Esophagus squamous epithelium (tissue), 5 donors: ENCODE results near the gene RGS17. TPM values are rescaled to one million over a fixed set of nuclear protein-coding genes. Genes with fewer than 3 reads are reported as not detected.
"Not testable (repeated sequence)": the region's sequence is repeated elsewhere in the genome, so short reads cannot be mapped to it uniquely, and the experiment has no call there.

Source experiments
- DNase-seq: peaks from one replicate; lab custom pipeline; 2025; lab: John Stamatoyannopoulos, UW
- H3K27ac ChIP-seq, 4 donors: fragments of 200-600 bp; sonication (generic); one replicate each; pipeline ENCODE4 v1.5.1; 2016 to 2019; ENCODE audit warnings: mild to moderate bottlenecking in 1 of 4
- H3K27me3 ChIP-seq, 4 donors: fragments of 200-600 bp; sonication (generic); 1 replicate in 3 of 4; 2 replicates in 1 of 4; pipeline versions ENCODE4 v1.5.1 to v1.6.0; 2017 to 2021; ENCODE audit warnings: antibody characterized with exemption in 1 of 4
- H3K36me3 ChIP-seq, 3 donors: fragments of 200-600 bp; sonication (generic); one replicate each; pipeline ENCODE4 v1.5.1; 2016 to 2019
- H3K4me1 ChIP-seq, 3 donors: fragments of 200-600 bp; sonication (generic); one replicate each; pipeline ENCODE4 v1.5.1; 2017 to 2019
- H3K4me3 ChIP-seq, 4 donors: fragments of 200-600 bp; sonication (generic); 1 replicate in 3 of 4; 2 replicates in 1 of 4; pipeline ENCODE4 v1.5.1; 2016 to 2019; ENCODE audit warnings: mild to moderate bottlenecking in 2 of 4, moderate library complexity in 1 of 4
- H3K9me3 ChIP-seq, 3 donors: fragments of 200-600 bp; sonication (generic); one replicate each; pipeline ENCODE4 v1.5.1; 2016 to 2019
- POLR2A ChIP-seq, 4 donors: fragments of 450-650 bp; IDR thresholded peaks; one replicate each; pipeline ENCODE4 v1.6.1; 2017; ENCODE audit warnings: antibody characterized with exemption in 4 of 4, mild to moderate bottlenecking in 4 of 4, moderate library complexity in 3 of 4
- WGBS, 2 donors: methylation state at CpG; one replicate each; pipeline ENCODE4 v1.1.5; 2018; 5-methylcytosine and 5-hydroxymethylcytosine counted together
- intact Hi-C: fragments of 100-400 bp; cut with DNase I; formaldehyde crosslinking; loops from one replicate; pipeline ENCODE4 v1.15.0; 2022
- total RNA-seq, 4 donors: library from RNA; depleted of rRNA; stranded (reverse); fragments of >200 nt; gene quantifications; one replicate each; pipeline ENCODE4 v1.1.0, GENCODE V29; 2016
- TF ChIP-seq, protein P1 (sequence below), 6 experiments: fragments of 450-650 bp in 4 of 6; fragments of 200-600 bp in 2 of 6; sonication (generic) in 2 of 6; IDR thresholded peaks; one replicate each; pipeline ENCODE4 v1.5.1; 2016 to 2019; ENCODE audit warnings: antibody characterized with exemption in 6 of 6, mild to moderate bottlenecking in 4 of 6, moderate library complexity in 4 of 6
- donor health status: DM: yes; HTN: yes; CAD: no.

Gene RGS17
- total RNA-seq, 4 donors from 2014 or later, result 0.19 to 1.8 (median 0.48) TPM

DNA sequence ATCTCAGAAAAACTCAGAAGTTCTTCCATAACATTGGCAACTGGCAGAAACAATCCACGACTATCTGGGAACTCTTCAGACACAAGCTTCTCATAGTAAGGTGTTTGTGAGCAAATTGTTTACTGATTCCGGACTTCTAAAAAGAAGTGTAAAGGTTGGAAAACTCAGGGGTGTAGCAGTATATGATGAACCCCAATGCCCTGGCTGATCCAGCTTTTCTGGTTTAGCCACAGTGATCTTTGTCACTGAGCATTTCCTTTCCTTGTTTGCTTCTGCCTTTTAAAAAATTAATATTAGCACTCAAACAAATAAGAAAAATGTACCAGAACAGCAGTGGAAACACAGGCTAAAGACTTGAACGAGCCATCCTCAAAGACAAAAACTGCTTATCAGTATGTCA lies 4.9 kb downstream of the RGS17 start:
- Histone ChIP-seq H3K4me1 (peaks cover 13 to 22% (median 15%) of the 10 kb centered on the region in 3 donors), H3K36me3 (no peaks in the 10 kb centered on the region), H3K9me3 (no peaks in the 10 kb centered on the region), H3K27ac (peak overlapping the region in 1 of 4 donors; percentile 34), H3K4me3 (no peak overlapping the region), H3K27me3 (peaks cover 0 to 58% (median 3%) of the 10 kb centered on the region in 4 donors)
- no peak for DNase-seq
- TF ChIP-seq, protein P1, sequence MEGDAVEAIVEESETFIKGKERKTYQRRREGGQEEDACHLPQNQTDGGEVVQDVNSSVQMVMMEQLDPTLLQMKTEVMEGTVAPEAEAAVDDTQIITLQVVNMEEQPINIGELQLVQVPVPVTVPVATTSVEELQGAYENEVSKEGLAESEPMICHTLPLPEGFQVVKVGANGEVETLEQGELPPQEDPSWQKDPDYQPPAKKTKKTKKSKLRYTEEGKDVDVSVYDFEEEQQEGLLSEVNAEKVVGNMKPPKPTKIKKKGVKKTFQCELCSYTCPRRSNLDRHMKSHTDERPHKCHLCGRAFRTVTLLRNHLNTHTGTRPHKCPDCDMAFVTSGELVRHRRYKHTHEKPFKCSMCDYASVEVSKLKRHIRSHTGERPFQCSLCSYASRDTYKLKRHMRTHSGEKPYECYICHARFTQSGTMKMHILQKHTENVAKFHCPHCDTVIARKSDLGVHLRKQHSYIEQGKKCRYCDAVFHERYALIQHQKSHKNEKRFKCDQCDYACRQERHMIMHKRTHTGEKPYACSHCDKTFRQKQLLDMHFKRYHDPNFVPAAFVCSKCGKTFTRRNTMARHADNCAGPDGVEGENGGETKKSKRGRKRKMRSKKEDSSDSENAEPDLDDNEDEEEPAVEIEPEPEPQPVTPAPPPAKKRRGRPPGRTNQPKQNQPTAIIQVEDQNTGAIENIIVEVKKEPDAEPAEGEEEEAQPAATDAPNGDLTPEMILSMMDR (IDR thresholded peaks at IDR 0.05), result no peak
- TF ChIP-seq POLR2A (IDR thresholded peaks at IDR 0.05), result no peak
- intact Hi-C loops, result no loop called here
- WGBS, 2 donors, result 54 to 58% methylated on average over 3 of the region's 3 CpGs

DNA sequence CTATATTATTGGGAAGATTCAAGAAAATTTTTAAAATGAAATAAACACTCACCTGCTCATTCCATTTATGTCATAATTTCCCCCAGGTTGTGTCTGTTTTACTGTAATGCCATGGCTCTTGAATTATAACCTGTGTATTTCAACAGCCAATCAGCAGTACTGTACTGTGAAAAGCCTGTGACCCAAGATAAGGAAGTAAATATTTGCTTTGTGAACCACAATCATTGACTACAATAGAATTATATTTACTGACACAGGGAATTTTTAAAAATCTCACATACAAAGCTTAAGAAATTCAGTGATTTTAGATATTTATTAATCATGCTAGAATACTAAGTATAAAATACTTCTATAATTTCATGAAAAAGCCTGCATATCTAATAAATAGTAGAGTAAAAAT lies 6.0 kb downstream of the RGS17 start:
- Histone ChIP-seq H3K27me3 (peaks cover 0 to 47% (median 3%) of the 10 kb centered on the region in 4 donors), H3K4me1 (peaks cover 6 to 11% (median 9%) of the 10 kb centered on the region in 3 donors), H3K36me3 (no peaks in the 10 kb centered on the region), H3K9me3 (no peaks in the 10 kb centered on the region), H3K27ac (no peak overlapping the region), H3K4me3 (no peak overlapping the region)
- intact Hi-C loops, result no loop called here
- TF ChIP-seq, protein P1 (IDR thresholded peaks at IDR 0.05), result no peak
- TF ChIP-seq POLR2A (IDR thresholded peaks at IDR 0.05), result no peak
- no peak for DNase-seq

DNA sequence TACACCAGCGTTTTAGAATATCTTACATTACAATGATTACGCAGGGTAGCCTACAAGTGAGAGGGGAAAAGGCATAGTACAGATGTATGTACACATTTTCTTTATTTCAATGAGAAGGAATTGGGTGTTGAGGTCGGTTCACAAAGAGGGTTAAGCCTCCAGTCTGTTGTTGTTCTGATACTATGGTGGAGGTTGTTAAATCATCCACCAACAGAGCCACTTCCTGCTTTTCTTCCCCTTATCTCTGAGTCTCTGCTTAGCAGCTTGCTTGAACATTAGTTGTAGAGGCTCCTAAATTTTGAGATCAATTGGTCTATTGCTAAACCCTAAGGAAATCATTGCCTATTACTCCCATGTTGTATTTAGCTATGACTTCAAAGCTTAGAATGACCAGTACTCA lies 7.3 kb downstream of the RGS17 start:
- H3K9me3 ChIP-seq, result no peaks in the 10 kb centered on the region
- intact Hi-C loops, result no loop called here
- WGBS, 2 donors, result 65 to 66% methylated on average over 3 of the region's 3 CpGs

DNA sequence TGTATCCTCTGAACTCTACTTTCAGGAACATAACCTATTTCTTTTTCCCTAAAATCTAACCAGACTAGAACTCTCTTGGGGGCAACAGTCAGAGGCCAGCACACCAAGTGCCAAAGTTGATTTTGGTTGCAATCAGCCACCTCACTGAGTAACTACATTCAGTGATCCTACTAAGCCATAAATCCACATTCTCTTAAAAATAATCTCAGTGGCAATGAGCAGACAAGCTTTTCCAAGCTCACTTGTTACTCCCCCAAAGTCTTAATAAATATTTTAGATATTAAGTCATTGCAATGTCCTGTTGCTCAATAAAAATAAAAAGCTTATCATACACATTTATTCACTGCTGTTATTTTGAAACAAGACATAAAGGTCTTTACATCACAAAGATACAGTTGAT lies 9.8 kb downstream of the RGS17 start:
- no peak overlapping the region for H3K4me3 ChIP-seq
- intact Hi-C loops, result no loop called here
- no peak overlapping the region for H3K27ac ChIP-seq
- no peaks in the 10 kb centered on the region for H3K9me3 ChIP-seq
- no peaks in the 10 kb centered on the region for H3K36me3 ChIP-seq
- TF ChIP-seq, protein P1 (IDR thresholded peaks at IDR 0.05), result no peak
- DNase-seq, result no peak
- peaks cover 0 to 12% (median 0%) of the 10 kb centered on the region in 4 donors for H3K27me3 ChIP-seq
- peaks cover 0 to 18% (median 0%) of the 10 kb centered on the region in 3 donors for H3K4me1 ChIP-seq

More for the DNA sequence above, 7.3 kb downstream of the RGS17 start:
- Histone ChIP-seq H3K36me3 (no peaks in the 10 kb centered on the region), H3K27ac (no peak overlapping the region), H3K4me1 (peaks cover 0 to 10% (median 0%) of the 10 kb centered on the region in 3 donors), H3K27me3 (peaks cover 0 to 35% (median 0%) of the 10 kb centered on the region in 4 donors), H3K4me3 (no peak overlapping the region)
- DNase-seq, result no peak
- TF ChIP-seq POLR2A (IDR thresholded peaks at IDR 0.05), result no peak
- TF ChIP-seq, protein P1 (IDR thresholded peaks at IDR 0.05), result no peak

DNA sequence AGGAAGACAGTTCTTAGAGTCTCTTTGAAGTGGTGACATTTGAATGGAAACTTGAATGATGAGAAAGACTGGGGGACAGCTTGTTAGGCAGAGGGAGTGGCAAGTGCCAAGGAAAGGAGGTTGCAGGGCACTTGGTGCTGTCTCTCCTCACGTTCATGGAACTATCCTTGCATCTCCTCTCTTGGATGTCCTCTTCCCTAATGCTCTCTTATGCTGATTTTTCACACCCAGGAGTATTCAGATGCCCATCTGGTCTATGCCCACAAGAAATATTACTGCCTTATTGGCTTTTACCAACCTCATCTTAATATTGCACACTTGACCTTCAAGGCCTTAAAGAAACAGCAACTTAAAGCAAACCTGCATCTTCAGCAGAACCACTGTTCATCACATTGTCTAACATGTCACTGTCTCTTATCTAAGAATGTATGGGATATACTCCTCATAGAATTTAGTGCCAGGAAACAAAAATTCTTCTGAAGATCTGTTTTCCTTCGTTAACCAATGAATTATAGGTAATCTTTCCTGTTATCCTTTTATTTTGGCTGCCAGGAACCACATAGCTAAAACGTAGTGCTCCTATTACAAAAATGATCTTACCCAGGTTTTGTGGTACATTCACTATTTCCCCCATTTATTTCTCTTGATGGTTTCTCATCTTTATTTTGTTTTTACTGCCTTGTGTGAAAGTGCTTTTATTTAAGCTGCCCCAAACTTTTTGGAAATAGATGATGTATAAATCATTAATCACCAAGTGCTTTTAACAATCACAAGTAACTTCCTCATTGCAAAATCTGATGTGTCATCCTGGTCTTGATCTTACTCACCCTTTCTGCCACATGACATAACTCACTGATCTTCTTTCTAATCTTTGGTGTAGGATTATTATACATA lies 12.8 kb downstream of the RGS17 start:
- 27 to 46% methylated on average over 3 of the region's 3 CpGs for WGBS, 2 donors
- Histone ChIP-seq H3K4me1 (peaks cover 0 to 14% (median 0%) of the 10 kb centered on the region in 3 donors), H3K4me3 (no peak overlapping the region), H3K36me3 (no peaks in the 10 kb centered on the region), H3K27ac (peak overlapping the region in 2 of 4 donors; percentile 60 to 74), H3K27me3 (no peaks in the 10 kb centered on the region), H3K9me3 (no peaks in the 10 kb centered on the region)
- intact Hi-C loops, result no loop called here
- TF ChIP-seq, protein P1 (IDR thresholded peaks at IDR 0.05), result no peak
- TF ChIP-seq POLR2A (IDR thresholded peaks at IDR 0.05), result no peak
- no peak for DNase-seq

DNA sequence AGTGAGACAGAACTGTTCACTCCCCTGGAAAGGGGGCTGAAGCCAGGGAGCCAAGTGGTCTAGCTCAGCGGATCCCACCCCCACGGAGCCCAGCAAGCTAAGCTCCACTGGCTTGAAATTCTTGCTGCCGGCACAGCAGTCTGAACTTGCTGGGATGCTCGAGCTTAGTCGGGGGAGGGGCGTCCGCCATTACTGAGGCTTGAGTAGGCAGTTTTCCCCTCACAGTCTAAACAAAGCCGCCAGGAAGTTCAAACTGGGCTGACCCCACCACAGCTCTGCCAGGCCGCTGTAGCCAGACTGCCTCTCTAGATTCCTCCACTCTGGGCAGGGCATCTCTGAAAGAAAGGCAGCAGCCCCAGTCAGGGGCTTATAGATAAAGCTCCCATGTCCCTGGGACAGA lies 20.0 kb downstream of the RGS17 start:
- H3K4me3 ChIP-seq, H3K27ac ChIP-seq, intact Hi-C loops, DNase-seq, H3K9me3 ChIP-seq, H3K4me1 ChIP-seq, H3K36me3 ChIP-seq, H3K27me3 ChIP-seq: not testable (repeated sequence)
- WGBS, 2 donors, result 80% methylated on average over 6 of the region's 9 CpGs; no CpG with 5 or more reads in 1 of the 2 donors

DNA sequence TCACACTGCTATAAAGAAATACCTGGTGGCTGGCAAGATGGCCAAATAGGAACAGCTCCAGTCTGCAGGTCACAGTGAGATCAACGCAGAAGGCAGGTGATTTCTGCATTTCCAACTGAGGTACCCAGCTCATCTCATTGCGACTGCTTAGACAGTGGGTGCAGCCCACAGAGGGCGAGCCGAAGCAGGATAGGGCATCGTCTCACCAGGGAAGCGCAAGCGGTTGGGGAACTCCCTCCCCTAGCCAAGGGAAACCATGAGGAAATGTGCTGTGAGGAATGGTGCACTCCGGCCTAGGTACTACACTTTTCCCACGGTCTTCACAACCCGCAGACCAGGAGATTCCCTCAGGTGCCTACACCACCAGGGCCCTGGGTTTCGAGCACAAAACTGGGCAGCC lies 20.5 kb downstream of the RGS17 start:
- H3K4me1 ChIP-seq, H3K27me3 ChIP-seq, intact Hi-C loops, H3K36me3 ChIP-seq, H3K27ac ChIP-seq, DNase-seq, H3K4me3 ChIP-seq, H3K9me3 ChIP-seq: not testable (repeated sequence)
- WGBS, 2 donors, result 85% methylated on average over 7 to 9 of the region's 11 CpGs
